HUES6 (cell line): ENCODE measurements around the gene DOLK.

Source experiments
- H3K27ac ChIP-seq: 2 replicates; pipeline ENCODE4 v1.7.0; 2013; ENCODE audit warnings: low read depth, mild to moderate bottlenecking, low read length, inconsistent platforms
- H3K27me3 ChIP-seq: 2 replicates; pipeline ENCODE4 v1.6.1; 2013; ENCODE audit warnings: low read length; ENCODE audit not compliant: control insufficient read depth, insufficient read depth
- H3K36me3 ChIP-seq: 2 replicates; pipeline ENCODE4 v1.6.1; 2013; ENCODE audit warnings: low read length; ENCODE audit not compliant: control insufficient read depth, insufficient read depth
- H3K4me1 ChIP-seq: 2 replicates; pipeline ENCODE4 v1.6.1; 2013; ENCODE audit warnings: low read length; ENCODE audit not compliant: control insufficient read depth, insufficient read depth
- H3K4me3 ChIP-seq: 2 replicates; pipeline ENCODE4 v1.5.1; 2013; ENCODE audit warnings: low read depth, low read length
- H3K9ac ChIP-seq: one replicate; pipeline ENCODE4 v1.6.1; 2013; ENCODE audit warnings: mild to moderate bottlenecking, low read length
- H3K9me3 ChIP-seq: 2 replicates; pipeline ENCODE4 v1.6.1; 2013; ENCODE audit warnings: low read depth, low read length; ENCODE audit not compliant: control insufficient read depth, insufficient read depth

DOLK gene

GRCh38 chr9:128903871-128904620 is 43.4 kb downstream of the DOLK start:
- peaks cover 49% of the 10 kb centered on the region for H3K36me3 ChIP-seq
- no peak overlapping the region for H3K27ac ChIP-seq
- H3K9ac ChIP-seq = no peak overlapping the region
- no peaks in the 10 kb centered on the region for H3K27me3 ChIP-seq
- no peak overlapping the region for H3K4me3 ChIP-seq
- no peaks in the 10 kb centered on the region for H3K9me3 ChIP-seq
- peaks cover 6% of the 10 kb centered on the region; the same call in 1 of the 2 replicates for H3K4me1 ChIP-seq

GRCh38 chr9:128903079-128903461 is 44.3 kb downstream of the DOLK start:
- H3K36me3 ChIP-seq = peaks cover 49% of the 10 kb centered on the region
- H3K9me3 ChIP-seq = no peaks in the 10 kb centered on the region
- H3K4me3 ChIP-seq = no peak overlapping the region
- H3K27me3 ChIP-seq = no peaks in the 10 kb centered on the region
- H3K4me1 ChIP-seq = peaks cover 15% of the 10 kb centered on the region; the same call in 1 of the 2 replicates
- no peak overlapping the region for H3K27ac ChIP-seq
- H3K9ac ChIP-seq = no peak overlapping the region

DNA sequence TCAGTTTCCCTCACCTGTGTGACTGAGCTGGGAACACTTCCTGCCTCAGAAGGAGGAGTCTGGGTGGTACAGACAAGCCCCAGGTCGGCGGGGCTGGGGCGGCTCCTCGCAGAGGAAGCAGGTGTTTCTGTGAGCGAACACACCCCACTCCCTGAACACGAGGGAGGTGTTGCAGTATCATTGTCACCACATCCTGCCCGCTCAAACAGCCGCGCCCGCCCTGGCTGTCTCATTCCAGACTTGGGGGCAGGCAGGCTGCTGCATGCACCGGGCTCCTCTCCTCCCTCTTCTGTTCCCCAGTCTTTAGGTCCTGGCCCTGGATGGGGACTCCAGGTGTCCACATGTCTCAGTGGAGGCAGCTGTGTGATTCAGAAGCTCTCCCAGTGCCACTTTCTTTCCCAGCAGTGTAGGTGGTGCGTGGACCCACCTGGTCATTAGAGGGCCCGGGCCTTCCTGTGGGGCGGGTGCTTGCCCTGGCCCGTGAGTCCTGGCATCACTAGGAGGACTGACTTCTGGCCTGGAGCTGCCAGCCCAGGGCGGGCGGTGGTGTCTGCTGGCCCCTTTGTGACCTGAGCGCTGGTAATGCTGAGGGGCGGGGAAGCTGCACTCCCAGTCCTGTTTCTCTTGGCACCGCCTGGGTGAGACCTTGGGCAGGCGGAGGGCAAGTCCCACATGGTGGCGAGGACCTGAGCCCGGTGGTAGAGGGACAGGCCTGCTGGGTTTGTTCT is 44.9 kb downstream of the DOLK start:
- Histone ChIP-seq H3K36me3 (peaks cover 46% of the 10 kb centered on the region), H3K27me3 (no peaks in the 10 kb centered on the region), H3K9me3 (no peaks in the 10 kb centered on the region), H3K4me3 (no peak overlapping the region), H3K9ac (no peak overlapping the region), H3K4me1 (peaks cover 15% of the 10 kb centered on the region; the same call in 1 of the 2 replicates), H3K27ac (no peak overlapping the region)

- Histone ChIP-seq H3K9ac (no peak overlapping the region), H3K4me3 (no peak overlapping the region)
Observed at GRCh38 chr9:128901822-128902221, 45.6 kb downstream of the DOLK start.

DNA sequence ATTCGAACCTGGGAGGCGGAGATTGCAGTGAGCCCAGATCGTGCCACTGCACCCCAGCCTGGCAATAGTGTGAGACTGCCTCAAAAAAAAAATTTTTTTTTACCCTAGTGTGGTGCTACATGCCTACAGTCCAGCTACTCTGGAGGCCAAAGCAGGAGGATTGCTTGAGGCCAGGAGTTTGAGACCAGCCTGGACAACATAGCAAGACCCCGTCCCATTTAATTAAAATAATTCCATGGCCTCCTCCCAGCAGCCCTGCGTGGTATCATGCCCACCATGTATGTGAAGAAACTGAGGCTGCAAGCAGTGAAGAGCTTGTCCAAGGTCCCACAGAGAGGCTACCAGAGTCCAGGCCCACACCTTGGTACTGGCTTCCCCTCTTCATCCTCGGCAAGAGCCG is 46.0 kb downstream of the DOLK start:
- H3K27ac ChIP-seq = no peak overlapping the region
- no peak overlapping the region for H3K9ac ChIP-seq
- H3K4me3 ChIP-seq = no peak overlapping the region

More at GRCh38 chr9:128901822-128902221, 45.6 kb downstream of the DOLK start:
- Histone ChIP-seq H3K27me3 (no peaks in the 10 kb centered on the region), H3K27ac (no peak overlapping the region), H3K4me1 (peaks cover 15% of the 10 kb centered on the region; the same call in 1 of the 2 replicates), H3K9me3 (no peaks in the 10 kb centered on the region), H3K36me3 (peaks cover 44% of the 10 kb centered on the region)

GRCh38 chr9:128899566-128900322 is 47.7 kb downstream of the DOLK start:
- peaks cover 26% of the 10 kb centered on the region for H3K4me1 ChIP-seq
- H3K36me3 ChIP-seq = peaks cover 59% of the 10 kb centered on the region
- H3K9me3 ChIP-seq = no peaks in the 10 kb centered on the region
- no peak overlapping the region for H3K4me3 ChIP-seq
- H3K9ac ChIP-seq = no peak overlapping the region
- H3K27ac ChIP-seq = no peak overlapping the region
- H3K27me3 ChIP-seq = no peaks in the 10 kb centered on the region

More for the DNA sequence above, 46.0 kb downstream of the DOLK start:
- Histone ChIP-seq H3K4me1 (peaks cover 15% of the 10 kb centered on the region; the same call in 1 of the 2 replicates), H3K9me3 (no peaks in the 10 kb centered on the region), H3K27me3 (no peaks in the 10 kb centered on the region), H3K36me3 (peaks cover 46% of the 10 kb centered on the region)

- peaks cover 60% of the 10 kb centered on the region for H3K36me3 ChIP-seq
- no peaks in the 10 kb centered on the region for H3K9me3 ChIP-seq
- no peak overlapping the region for H3K27ac ChIP-seq
- H3K4me3 ChIP-seq = no peak overlapping the region
- no peaks in the 10 kb centered on the region for H3K27me3 ChIP-seq
- peaks cover 26% of the 10 kb centered on the region for H3K4me1 ChIP-seq
- H3K9ac ChIP-seq = no peak overlapping the region
Observed at GRCh38 chr9:128898845-128899565, 48.4 kb downstream of the DOLK start.

DNA sequence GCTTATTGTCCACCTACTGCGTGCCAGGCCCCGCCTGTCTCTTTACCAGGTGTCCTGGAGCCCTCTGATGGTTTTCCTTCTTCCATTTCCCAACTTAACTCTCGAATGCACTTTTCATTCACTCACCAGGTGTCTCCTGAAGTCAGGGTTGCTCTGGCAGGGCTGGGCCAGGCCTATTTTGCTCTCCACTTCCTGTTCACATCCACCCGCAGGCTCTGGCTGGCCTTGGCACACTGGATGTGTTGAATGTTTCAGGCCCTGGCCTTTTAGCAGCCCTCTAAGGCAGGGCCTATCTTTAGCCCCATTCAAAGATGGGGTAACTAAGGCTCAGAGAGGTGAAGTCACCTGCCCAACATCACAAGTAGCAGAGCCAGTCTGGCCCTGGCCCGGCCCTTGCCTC is 49.0 kb downstream of the DOLK start:
- Histone ChIP-seq H3K4me1 (peaks cover 26% of the 10 kb centered on the region), H3K27ac (no peak overlapping the region; the same call in 1 of the 2 replicates), H3K36me3 (peaks cover 63% of the 10 kb centered on the region), H3K4me3 (no peak overlapping the region), H3K27me3 (no peaks in the 10 kb centered on the region), H3K9me3 (no peaks in the 10 kb centered on the region), H3K9ac (no peak overlapping the region)

- Histone ChIP-seq H3K27ac (no peak overlapping the region), H3K4me3 (no peak overlapping the region), H3K36me3 (peaks cover 79% of the 10 kb centered on the region)
Observed at GRCh38 chr9:128895556-128895955, 51.8 kb downstream of the DOLK start.

More at GRCh38 chr9:128895556-128895955, 51.8 kb downstream of the DOLK start:
- H3K27me3 ChIP-seq = no peaks in the 10 kb centered on the region
- no peak overlapping the region for H3K9ac ChIP-seq
- peaks cover 34% of the 10 kb centered on the region for H3K4me1 ChIP-seq
- no peaks in the 10 kb centered on the region for H3K9me3 ChIP-seq
